ENCODE measurements around the gene AKT3. TPM values are rescaled to one million over a fixed set of nuclear protein-coding genes. Genes with fewer than 3 reads are reported as not detected.

The AKT3 gene
- total RNA-seq, 1 experiment from 2014 or later, result 40.4 TPM

- no peak for DNase-seq
- no peak overlapping the region for H3K4me3 ChIP-seq
- peaks cover 10% of the 10 kb centered on the region for H3K36me3 ChIP-seq
- H3K27me3 ChIP-seq, result no peaks in the 10 kb centered on the region
- H3K4me1 ChIP-seq, result no peaks in the 10 kb centered on the region
- H3K27ac ChIP-seq, result no peak overlapping the region
- H3K9me3 ChIP-seq (replicated peaks), result peaks cover 9% of the 10 kb centered on the region
Measured at GRCh38 chr1:243558576-243558975, 291.5 kb downstream of the AKT3 start.

DNA sequence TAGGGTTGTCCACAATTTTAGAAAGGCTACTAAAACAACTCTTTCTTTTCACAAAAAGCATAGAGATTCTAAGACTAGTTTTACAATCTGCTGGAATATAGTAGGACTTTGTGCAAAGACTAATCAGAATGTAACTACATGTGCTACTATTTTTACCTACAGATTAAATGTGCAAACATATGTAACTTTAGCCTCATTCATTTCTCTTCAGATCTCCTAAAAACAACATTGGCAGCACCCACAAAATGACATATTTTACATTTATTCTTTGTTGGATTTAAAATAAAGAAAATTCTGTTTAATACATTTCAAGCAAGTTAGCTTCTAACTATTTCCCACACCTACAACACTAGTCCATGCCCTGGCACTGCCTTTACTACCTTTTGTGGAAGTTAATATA is 292.2 kb downstream of the AKT3 start:
- H3K4me3 ChIP-seq, result no peak overlapping the region
- H3K36me3 ChIP-seq, result peaks cover 10% of the 10 kb centered on the region
- H3K4me1 ChIP-seq, result no peaks in the 10 kb centered on the region
- no peaks in the 10 kb centered on the region for H3K27me3 ChIP-seq
- H3K27ac ChIP-seq, result no peak overlapping the region
- H3K9me3 ChIP-seq (replicated peaks), result peaks cover 9% of the 10 kb centered on the region
- DNase-seq, result no peak

- Histone ChIP-seq H3K4me1 (no peaks in the 10 kb centered on the region), H3K27me3 (no peaks in the 10 kb centered on the region), H3K9me3 (replicated peaks) (no peaks in the 10 kb centered on the region), H3K36me3 (no peaks in the 10 kb centered on the region; the same call in 1 of the 2 replicates), H3K27ac (no peak overlapping the region), H3K4me3 (no peak overlapping the region)
- DNase-seq, result no peak
Measured at GRCh38 chr1:243554686-243555085, 295.4 kb downstream of the AKT3 start.

DNA sequence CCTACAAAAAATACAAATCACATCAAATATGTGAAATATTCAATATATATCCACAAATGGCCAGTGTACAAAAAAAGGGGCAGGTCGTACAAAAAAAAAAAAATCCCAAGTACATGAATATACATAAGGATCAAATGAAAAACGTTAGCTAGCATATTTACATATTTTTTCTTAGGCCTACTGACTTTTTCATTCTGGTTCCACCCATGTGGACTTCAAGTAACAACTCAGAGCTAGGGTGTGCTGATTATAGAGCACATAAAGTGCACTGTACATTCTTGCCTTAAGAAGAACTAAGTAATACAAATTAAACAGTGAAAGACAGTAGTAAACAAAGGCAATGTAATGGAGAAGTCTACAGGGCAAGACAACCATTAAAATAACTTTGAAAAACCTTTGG is 297.0 kb downstream of the AKT3 start:
- H3K4me1 ChIP-seq, result no peaks in the 10 kb centered on the region
- no peaks in the 10 kb centered on the region; the same call in 1 of the 2 replicates for H3K36me3 ChIP-seq
- H3K9me3 ChIP-seq (replicated peaks), result no peaks in the 10 kb centered on the region
- H3K27ac ChIP-seq, result no peak overlapping the region
- H3K27me3 ChIP-seq, result no peaks in the 10 kb centered on the region
- DNase-seq, result no peak
- no peak overlapping the region for H3K4me3 ChIP-seq

GRCh38 chr1:243550276-243550675 is 299.8 kb downstream of the AKT3 start:
- no peaks in the 10 kb centered on the region; the same call in 1 of the 2 replicates for H3K36me3 ChIP-seq
- no peak overlapping the region for H3K27ac ChIP-seq
- H3K4me3 ChIP-seq, result no peak overlapping the region
- no peaks in the 10 kb centered on the region for H3K9me3 ChIP-seq (replicated peaks)
- H3K27me3 ChIP-seq, result no peaks in the 10 kb centered on the region
- no peak for DNase-seq
- no peaks in the 10 kb centered on the region for H3K4me1 ChIP-seq

DNA sequence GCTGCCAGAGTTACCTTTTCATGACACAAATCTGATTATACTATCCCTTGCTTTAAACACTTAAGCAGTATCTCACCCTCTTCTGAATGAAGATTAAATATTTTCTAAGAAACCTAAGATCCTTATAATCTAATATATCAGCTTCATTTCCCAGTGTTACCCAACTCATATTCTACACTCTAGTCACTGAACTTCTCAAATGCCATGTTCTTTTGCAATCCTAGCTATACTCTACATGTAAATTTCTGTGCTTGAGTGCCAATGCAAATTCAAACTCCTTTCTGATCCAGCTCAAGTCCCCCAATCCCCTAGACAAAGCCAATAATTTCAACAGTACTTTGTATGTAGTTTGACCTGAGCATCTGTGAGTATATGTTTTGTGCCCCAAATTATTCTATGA is 300.3 kb downstream of the AKT3 start:
- no peaks in the 10 kb centered on the region; the same call in 1 of the 2 replicates for H3K36me3 ChIP-seq
- no peaks in the 10 kb centered on the region for H3K27me3 ChIP-seq
- H3K4me3 ChIP-seq, result no peak overlapping the region
- H3K9me3 ChIP-seq (replicated peaks), result no peaks in the 10 kb centered on the region
- no peaks in the 10 kb centered on the region for H3K4me1 ChIP-seq
- DNase-seq, result no peak
- H3K27ac ChIP-seq, result no peak overlapping the region

GRCh38 chr1:243549108-243549507 is 300.9 kb downstream of the AKT3 start:
- no peak overlapping the region for H3K27ac ChIP-seq

DNA sequence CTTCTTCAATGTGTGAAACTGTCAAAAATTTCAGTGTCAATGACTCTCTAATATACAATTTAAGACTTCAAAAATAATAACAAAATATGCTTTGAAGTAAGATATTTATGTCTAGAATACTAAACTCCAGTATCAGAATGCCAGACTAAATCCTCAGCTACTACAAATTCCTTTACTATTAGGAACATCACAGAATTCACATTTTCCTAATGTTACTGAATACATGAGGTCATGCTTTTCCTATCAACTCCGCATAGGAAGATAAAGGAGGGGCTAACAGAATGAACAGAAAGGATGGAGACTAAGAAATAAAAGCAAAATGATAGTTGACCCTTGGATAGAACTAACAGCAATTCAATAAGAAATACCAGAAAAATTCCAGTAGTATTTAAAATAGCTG is 301.5 kb downstream of the AKT3 start:
- no peaks in the 10 kb centered on the region for H3K27me3 ChIP-seq
- DNase-seq, result no peak
- peaks cover 3% of the 10 kb centered on the region for H3K36me3 ChIP-seq
- no peaks in the 10 kb centered on the region for H3K9me3 ChIP-seq (replicated peaks)
- no peaks in the 10 kb centered on the region for H3K4me1 ChIP-seq
- H3K27ac ChIP-seq, result no peak overlapping the region
- H3K4me3 ChIP-seq, result no peak overlapping the region

More at GRCh38 chr1:243549108-243549507, 300.9 kb downstream of the AKT3 start:
- H3K27me3 ChIP-seq, result no peaks in the 10 kb centered on the region
- no peak overlapping the region for H3K4me3 ChIP-seq
- H3K4me1 ChIP-seq, result no peaks in the 10 kb centered on the region
- no peak for DNase-seq
- no peaks in the 10 kb centered on the region for H3K9me3 ChIP-seq (replicated peaks)
- no peaks in the 10 kb centered on the region; the same call in 1 of the 2 replicates for H3K36me3 ChIP-seq

GRCh38 chr1:243547891-243548290 is 302.2 kb downstream of the AKT3 start:
- Histone ChIP-seq H3K4me1 (no peaks in the 10 kb centered on the region), H3K9me3 (replicated peaks) (no peaks in the 10 kb centered on the region), H3K27me3 (no peaks in the 10 kb centered on the region), H3K27ac (no peak overlapping the region), H3K36me3 (peaks cover 5% of the 10 kb centered on the region), H3K4me3 (no peak overlapping the region)
- DNase-seq, result no peak

GRCh38 chr1:243546457-243546856 is 303.6 kb downstream of the AKT3 start:
- no peak overlapping the region for H3K4me3 ChIP-seq
- H3K27me3 ChIP-seq, result no peaks in the 10 kb centered on the region
- H3K9me3 ChIP-seq (replicated peaks), result no peaks in the 10 kb centered on the region
- no peak overlapping the region for H3K27ac ChIP-seq
- H3K36me3 ChIP-seq, result peaks cover 8% of the 10 kb centered on the region
- no peaks in the 10 kb centered on the region for H3K4me1 ChIP-seq
- DNase-seq, result no peak

GRCh38 chr1:243543501-243543900 is 306.5 kb downstream of the AKT3 start:
- H3K27ac ChIP-seq, result no peak overlapping the region
- no peaks in the 10 kb centered on the region for H3K4me1 ChIP-seq
- H3K36me3 ChIP-seq, result peaks cover 8% of the 10 kb centered on the region
- no peaks in the 10 kb centered on the region for H3K9me3 ChIP-seq (replicated peaks)
- DNase-seq, result no peak
- H3K4me3 ChIP-seq, result no peak overlapping the region
- H3K27me3 ChIP-seq, result no peaks in the 10 kb centered on the region

GRCh38 chr1:243542739-243543415 is 307.2 kb downstream of the AKT3 start:
- Histone ChIP-seq H3K36me3 (peaks cover 8% of the 10 kb centered on the region), H3K27me3 (no peaks in the 10 kb centered on the region)

GRCh38 chr1:243539636-243540035 is 310.4 kb downstream of the AKT3 start:
- Histone ChIP-seq H3K27ac (no peak overlapping the region), H3K36me3 (peaks cover 8% of the 10 kb centered on the region)
- no peak for DNase-seq

More at GRCh38 chr1:243542739-243543415, 307.2 kb downstream of the AKT3 start:
- Histone ChIP-seq H3K27ac (no peak overlapping the region), H3K9me3 (replicated peaks) (no peaks in the 10 kb centered on the region), H3K4me3 (no peak overlapping the region), H3K4me1 (no peaks in the 10 kb centered on the region)
- DNase-seq, result no peak

GRCh38 chr1:243535014-243535413 is 315.0 kb downstream of the AKT3 start:
- DNase-seq, result no peak

More at GRCh38 chr1:243539636-243540035, 310.4 kb downstream of the AKT3 start:
- no peaks in the 10 kb centered on the region; the same call in 1 of the 2 replicates for H3K4me1 ChIP-seq
- H3K27me3 ChIP-seq, result no peaks in the 10 kb centered on the region
- no peaks in the 10 kb centered on the region for H3K9me3 ChIP-seq (replicated peaks)
- no peak overlapping the region for H3K4me3 ChIP-seq

DNA sequence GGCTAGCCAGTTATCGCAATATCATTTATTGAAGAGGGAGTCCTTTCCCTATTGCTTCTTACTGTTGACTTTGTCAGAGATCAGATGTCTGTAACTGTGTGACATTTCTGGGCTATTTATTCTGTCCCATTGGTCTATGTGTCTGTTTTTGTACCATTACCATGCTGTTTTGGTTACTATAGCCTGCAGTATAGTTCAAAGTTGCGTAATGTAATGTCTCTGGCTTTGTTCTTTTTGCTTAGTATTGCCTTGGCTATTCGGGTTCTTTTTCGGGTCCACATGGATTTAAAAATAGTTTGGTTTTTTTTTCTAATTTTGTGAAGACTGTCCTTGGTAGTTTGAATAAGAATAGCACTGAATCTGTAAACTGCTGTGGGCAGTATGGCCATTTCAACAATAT is 320.5 kb downstream of the AKT3 start:
- Histone ChIP-seq H3K4me3 (no peak overlapping the region), H3K9me3 (replicated peaks) (no peaks in the 10 kb centered on the region), H3K36me3 (no peaks in the 10 kb centered on the region), H3K27ac (no peak overlapping the region), H3K27me3 (no peaks in the 10 kb centered on the region), H3K4me1 (no peaks in the 10 kb centered on the region)
- DNase-seq, result no peak

More at GRCh38 chr1:243535014-243535413, 315.0 kb downstream of the AKT3 start:
- no peak overlapping the region for H3K4me3 ChIP-seq
- no peaks in the 10 kb centered on the region for H3K27me3 ChIP-seq
- H3K9me3 ChIP-seq (replicated peaks), result no peaks in the 10 kb centered on the region
- no peaks in the 10 kb centered on the region for H3K36me3 ChIP-seq
- H3K27ac ChIP-seq, result no peak overlapping the region
- no peaks in the 10 kb centered on the region; the same call in 1 of the 2 replicates for H3K4me1 ChIP-seq
